HG03558 (cell line): ENCODE data around the gene INPP4B.
A peak's percentile ranks its signal among the peaks of the same experiment; 100 is the strongest.

Experiments used
- ATAC-seq: cut with Tn5 transposase; IDR thresholded peaks from one replicate; pipeline ENCODE4 v1.9.1; 2021; ENCODE audit warnings: moderate number of reproducible peaks; ENCODE audit not compliant: unreplicated experiment; ENCODE audit errors: extremely low read depth

INPP4B gene

DNA sequence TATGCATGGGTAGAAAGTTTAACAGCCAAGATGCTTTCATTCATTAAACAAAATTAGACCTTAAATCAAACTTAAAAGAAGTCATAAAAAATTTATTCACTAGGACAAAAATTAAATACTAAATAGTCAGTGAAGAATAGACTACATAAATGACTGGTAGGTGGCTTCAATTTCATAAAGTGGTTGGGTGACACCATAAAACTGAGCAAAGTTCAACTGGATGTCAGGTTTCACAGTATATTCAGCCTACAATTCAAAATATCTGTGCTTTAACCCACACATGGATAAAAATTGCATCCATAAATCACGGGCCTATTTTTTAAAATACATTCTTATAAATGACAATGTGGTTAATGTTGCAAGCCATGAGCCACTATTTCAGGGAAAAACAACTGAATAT lies 627.4 kb downstream of the INPP4B start:
- no peak for ATAC-seq

DNA sequence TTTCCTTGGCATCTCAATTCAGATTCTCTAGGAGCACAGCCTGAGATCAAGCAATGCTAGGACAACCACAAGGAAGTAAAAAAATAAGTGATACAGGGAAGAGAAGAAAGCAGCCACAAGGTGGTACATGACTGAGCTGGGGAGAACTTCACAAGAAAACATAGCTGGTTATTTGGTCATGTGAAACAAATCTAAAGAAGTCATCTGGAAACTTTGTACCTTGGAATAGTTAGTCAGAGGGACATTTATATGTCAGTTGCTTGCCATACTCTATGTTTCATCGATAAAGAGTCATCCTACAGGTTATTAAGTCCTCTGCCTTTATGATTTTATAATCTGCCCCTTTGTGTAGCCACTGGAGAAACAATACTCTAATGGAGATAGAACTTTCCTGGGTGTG lies 634.7 kb downstream of the INPP4B start:
- no peak for ATAC-seq

DNA sequence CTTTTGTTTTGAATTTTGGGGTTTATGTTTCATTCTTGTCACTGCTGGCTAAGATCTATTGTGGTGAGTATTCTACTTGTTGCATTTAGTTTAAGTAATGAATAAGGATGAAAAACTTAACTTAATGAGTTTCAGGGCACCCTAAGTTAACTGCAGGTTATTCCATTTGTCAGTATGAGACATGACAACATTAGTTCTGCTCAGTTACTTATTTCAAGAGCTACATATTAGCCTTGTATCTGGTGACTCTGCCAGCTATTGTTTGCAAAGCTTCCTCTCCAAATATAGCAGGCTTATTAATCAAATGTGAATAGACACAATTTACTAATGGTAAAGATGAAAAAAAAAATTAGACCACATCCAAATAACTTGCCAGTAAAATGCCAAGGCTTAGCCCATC lies 642.6 kb downstream of the INPP4B start:
- no peak for ATAC-seq

DNA sequence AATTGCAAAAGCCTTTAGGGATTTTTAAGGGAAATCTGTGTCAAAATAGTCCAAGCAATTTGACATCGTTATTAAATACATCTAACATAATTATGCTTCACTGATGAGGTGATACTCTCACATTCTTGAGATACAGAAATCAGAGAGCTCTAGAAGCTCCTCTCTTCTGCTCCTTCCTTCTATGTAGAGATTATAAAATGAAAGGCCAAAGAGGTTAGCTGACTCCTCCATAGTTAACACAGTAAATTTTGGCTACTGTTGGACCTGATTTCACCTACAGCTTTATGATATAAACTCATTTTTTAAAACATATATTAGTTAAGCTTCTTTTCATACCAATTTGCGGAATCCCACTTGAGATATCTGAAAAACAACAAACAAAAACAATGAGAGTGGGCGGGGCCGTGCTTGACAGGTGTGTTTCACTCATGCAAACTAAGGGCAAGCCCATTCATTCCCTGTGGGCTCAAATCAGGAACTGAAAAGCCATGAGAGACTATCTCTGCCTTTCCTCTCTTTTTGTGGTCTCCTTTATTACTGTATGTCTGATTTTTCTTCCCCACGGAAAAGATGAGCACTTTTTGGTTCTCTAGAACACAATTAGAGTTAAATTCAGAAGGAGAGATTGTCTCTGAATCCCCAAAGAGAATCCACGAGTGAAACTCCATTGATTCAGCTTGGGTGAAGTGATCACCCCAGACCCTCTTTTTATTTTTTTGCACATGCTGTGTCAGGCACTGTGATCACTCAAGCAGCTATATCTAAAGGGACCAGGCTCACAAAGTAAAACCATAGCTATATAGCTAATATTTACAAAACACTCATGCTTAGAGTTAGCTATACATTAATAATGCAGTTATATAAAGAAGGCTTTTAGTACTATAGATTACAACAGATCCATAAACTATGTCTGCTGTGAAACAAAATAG lies 643.4 kb downstream of the INPP4B start:
- peak; percentile 49 for ATAC-seq

DNA sequence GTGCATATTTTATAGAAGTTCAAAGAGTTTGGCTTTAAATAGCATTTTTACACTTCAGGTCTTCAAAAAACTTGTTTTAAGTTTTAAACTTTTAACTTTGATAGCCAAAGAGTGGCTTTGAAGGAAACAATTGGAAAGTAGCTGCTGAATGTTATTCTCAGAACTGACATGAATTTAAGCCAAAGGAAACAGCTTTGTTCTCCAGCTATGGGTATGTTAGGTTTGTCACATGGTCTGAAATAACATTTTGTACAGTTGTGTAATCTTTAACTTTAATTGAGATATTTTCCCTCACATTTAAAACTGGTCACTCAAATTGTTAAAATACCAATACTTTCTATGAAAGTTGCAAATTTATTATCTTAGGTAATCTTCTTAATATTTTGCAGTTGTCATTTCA lies 645.1 kb downstream of the INPP4B start:
- ATAC-seq: no peak

DNA sequence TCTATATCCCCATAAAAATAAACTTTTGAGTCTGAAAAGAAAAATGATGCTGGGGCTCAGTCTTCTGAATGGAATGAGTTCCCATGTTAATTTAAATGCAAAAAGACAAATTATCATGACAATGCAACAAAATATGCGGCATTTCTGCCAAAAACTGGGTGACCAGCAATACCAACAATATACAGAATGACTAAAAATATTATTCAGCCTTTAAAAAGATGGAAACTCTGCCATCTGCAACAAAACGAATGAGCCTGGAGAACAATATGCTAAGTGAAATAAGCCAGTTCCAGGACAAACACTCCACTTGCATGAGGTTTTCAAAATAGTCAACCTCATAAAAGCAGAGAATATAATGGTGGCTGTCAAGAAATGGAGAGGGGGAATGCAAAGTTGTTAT lies 651.2 kb downstream of the INPP4B start:
- no peak for ATAC-seq

DNA sequence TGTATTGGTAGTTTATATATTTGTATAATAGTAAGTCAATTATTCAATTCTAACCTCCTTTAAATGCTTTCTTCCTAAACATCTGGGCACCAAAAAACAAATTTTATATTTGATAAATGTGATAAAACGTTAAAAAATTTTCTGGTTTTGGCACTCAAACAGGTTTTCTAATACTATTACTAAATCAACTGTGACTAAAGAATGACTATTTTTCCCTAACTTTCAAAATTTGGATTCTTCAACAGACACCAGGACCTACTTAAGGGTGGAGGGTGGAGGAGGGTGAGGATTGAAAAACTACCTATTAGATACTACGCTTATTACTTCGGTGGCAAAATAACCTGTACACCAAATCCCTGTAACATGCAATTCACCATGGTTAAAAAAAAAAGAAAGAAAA lies 654.2 kb downstream of the INPP4B start:
- no peak for ATAC-seq

DNA sequence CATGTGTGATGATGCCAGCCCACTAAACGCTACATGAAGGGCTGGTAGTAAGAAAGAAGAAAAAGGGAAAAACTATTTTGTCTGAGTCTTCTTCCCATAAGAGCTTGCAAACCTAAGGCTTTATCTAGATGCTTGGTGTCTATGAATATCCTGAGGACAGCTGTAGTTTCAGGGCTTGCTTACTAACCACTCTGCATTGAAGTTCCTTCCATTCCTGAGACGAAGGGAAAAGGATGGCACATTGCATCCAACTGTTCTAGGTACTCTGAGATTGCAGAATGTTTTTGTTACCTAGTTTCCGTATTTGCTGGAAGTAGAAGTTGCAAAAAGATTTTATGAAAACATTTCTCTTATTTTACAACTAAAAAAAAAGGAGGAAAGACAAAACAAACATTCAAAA lies 665.1 kb downstream of the INPP4B start:
- no peak for ATAC-seq

DNA sequence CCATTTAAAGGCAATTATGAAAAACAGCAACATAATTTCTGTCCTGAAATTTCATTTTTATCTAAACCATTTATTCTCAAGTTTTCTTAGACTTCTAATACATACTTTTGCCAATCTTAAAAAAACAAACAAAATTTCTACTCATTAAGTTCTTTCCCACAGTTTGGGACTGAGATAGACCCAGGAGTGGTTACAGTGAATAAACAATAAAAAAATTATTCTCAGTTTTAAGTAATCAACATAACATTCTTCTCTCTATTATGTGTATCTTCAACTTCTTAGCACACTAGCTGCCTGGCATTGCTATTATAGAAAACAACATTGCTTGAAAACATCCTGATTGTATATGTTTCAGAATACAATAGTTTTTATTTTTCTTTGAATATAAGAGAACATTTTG lies 676.9 kb downstream of the INPP4B start:
- no peak for ATAC-seq

DNA sequence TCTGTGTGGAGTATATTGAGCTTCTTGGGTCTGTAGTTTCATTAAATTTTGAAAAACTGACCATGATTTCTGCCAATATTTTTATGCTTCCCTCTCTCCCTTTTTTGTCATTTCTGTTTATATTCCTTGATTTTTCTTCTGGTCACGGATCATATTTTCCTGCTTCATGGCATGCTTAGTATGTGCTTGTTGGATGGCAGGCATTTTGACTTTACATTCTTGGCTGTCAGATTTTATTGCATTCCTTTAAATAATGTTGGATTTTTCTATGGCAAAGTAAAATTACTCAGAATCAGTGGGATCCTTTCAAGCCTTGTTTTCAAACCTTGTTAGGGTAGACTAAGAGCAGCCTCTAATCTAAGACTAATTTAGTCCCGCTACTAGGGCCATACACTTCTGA lies 677.9 kb downstream of the INPP4B start:
- ATAC-seq: no peak

DNA sequence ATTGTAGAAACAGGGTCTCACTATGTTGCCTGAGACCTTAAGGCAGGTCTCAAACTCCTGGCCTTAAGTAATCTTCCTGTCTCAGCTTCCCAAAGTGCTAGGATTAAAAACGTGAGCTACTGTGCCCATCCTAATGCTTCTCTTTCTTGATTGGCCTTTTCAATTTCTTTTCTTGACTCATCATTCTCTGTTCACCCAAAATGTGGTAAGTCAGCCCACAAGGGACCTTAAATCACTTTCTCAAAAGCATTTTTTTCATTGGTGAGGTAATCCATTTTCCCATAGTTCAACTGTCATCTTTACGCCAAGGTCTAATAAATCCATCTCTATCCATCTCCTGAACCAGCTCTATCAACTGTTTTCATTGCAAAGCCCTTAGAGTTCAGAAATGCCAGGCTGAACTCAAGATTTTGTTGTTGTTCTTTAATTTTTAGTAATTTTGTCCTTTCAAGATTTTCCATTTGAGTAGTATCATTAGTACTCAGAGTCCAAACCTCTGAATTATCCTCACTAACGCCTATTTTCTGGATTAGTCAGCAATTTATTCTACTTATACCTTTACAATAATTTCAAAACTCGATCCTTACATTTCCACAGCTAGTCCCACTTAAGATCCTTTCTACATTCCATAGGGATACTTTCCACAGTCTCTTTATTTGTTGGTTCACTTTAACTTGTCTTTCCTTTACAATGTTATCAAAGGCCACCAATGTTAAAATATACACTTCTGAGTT lies 681.2 kb downstream of the INPP4B start:
- ATAC-seq: no peak

DNA sequence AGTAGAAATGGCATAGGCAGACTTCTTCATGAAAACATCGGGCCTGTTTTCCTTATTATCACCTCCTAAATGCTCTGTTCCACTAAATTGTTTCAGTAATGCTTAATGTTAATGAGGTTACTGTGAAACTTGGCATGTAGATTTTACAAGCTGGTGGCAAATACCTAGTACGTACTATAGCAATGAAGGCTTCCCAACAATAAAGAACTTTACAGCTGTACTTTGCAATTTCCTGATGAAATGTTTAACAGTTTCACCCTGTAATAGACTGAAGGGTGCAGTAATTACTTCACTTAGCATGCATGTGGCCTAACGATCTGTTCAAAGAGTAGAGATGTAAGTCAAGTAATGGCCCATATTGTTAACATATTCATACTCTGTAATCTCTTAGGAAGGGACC lies 685.0 kb downstream of the INPP4B start:
- no peak for ATAC-seq

DNA sequence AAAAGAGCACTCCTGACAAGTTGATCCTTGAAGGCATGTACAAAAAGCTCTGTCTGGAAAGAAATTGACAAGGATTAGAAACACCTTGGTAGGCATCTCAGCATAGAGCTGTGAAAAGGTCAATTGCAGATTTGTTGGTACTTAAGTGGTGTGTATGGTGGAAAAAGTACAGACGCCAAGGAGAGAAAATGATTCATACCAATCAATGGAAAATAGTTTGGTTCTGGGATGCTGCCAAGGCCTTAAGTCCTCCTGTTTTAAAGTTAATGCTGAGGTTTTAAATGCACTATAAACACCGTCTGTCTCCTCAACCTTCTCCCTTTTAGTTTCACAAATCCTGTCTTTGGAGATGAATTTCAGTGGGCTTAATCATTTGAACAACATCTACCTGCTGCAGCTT lies 685.6 kb downstream of the INPP4B start:
- ATAC-seq: no peak

DNA sequence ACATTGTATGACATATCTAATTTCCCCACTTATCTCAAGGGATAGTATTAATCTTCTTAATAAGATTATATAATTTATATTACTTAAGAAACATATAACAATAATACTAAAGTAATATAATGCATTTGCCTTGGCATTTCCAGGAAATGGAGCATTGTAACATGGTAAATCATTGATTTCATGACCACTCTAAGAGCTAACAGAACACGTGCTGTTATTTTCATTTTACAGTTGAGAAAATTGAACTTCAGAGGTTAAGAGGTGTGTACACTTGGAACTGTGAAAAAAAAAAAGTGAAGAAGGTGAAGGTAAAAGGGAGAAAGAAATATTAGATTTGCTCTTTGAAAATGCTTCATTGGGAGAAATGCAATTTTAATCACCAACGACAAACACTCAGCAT lies 687.1 kb downstream of the INPP4B start:
- ATAC-seq: no peak

DNA sequence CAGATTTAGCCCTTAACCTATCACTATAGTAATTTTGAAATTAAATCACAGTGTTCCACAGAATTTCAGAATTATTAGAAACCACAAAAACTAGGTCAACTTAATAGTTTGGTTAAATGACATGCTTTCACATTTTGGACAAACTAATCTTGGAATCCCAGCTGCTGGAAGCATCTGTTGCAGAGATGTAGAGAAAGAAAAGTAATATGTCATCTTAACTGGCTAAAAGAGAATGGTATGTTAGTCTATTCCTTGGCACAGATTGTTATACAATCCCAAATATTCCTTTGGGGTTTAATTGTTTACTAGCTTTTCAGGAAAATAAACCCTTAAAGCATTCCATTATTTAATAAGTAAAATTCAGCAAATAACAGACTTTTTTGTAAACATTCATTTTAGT lies 689.8 kb downstream of the INPP4B start:
- ATAC-seq: no peak

DNA sequence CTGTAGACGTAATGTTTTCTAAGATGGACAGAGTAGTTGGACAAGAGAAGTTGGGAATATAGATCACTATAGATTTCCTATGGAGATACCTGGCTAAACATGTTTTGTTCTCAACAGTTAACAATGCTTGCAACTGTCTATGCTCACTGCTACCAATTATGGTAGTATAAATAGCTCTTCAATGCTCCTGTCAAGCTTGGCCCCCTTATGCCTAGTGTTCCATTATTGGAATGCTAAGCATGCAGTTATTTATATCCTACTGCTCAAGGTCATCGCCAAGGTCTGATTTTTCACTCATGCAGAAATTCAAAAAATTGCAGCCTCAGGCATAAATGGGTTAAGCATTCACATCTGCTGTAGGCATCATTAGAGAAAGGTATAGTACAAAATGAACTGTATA lies 690.8 kb downstream of the INPP4B start:
- ATAC-seq: no peak

DNA sequence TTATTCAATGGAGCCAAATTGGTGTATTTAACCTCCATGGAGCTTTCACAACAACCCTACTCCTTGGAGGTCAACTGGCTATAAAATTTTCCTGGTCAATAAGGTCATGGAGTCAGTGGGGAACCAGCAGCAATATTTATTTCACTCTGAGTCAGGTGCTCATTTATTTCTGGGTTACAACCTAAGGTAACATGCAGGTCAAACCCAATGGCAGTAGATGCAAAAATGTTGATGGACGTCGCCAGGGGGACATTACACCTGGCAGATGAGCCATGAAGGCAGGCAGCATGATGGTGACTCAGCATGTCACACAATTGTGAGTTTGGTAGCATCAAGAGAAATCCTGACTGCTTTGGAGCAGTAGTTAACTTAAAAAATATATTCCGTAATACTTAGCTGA lies 695.6 kb downstream of the INPP4B start:
- ATAC-seq: no peak

DNA sequence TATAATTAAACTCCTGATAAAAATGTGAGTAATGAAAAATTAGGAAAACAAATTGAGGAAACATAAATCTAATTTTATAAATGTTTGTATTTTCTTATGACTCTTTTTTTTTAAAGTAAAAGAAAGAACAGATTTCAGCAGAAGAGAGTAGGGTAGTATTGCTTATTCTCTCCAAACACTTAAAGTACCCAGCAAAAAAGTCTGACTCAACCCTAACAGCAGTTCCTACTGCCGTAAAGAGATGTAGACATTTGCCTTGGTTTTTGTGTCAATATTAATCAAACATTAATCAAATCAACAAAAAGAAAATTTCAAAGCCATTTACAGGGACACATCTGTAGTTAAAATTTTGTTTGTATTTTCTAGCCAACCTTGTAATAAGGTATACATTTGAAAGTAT lies 701.3 kb downstream of the INPP4B start:
- no peak for ATAC-seq

DNA sequence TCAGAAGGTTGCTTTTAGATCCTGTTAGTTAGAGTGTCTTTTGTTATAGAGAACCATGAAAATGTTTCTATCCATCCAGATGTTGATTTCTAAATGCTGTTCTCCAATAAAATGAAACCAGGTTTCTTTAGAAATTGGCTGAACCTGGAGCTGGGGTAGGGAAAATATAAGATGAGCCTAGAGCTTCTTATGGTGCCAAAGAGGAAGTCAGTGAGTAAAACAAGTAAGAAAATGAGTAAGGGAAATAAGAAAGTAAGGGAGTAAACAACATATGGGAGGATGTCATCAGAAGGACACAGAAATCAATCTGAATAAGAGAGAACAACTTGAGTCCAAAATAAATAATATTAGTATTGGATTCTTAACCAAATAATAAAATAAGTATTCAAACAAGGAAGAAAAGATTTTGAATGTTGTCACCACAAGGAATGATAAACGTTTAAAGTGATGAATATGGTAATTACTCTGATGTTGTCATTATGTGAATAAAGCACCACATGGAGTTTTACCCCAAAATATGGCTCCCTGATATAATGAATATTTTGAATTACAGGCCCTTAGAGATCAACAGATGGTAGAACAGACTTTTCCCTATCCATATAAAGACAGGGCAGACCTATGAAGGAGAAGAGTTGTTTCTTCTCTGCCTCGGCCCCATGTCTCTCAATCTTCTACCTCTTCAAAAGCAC lies 703.6 kb downstream of the INPP4B start:
- no peak for ATAC-seq

DNA sequence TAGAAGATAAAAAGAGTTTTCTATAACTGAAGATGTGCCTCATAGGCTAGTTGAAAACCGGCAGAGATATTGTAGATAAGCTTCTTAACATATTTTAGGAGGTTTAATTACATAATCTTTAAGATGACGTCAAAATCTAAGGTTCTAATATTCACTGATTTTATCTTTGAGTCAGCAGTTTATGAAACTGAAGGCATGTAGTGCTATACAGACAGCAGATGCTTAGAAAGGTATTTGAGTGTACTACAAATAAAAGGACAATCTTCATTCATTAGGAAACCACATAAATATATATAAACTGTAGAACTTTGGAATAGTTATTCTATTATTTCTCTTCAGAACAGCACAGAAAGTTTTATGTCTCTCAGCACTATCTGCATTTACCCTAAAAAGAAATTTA lies 704.9 kb downstream of the INPP4B start:
- ATAC-seq: no peak

DNA sequence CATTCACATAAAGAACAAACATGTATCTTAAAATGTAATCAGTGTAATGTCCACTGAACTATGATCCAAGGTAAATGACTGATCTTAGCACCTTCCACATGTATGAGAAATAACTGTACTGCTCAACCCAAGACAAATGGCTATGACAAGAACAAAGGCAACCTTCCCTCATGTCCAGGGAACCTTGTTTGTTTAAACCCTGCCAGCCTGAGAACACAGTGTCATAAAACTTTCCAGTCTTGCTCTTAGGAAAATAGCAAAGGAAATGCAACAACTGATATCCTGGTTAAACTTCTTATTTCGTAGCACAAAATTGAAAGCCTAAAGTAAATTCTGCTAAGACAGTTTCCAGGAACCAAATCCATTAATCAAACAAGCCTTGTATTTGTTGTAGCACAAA lies 715.4 kb downstream of the INPP4B start:
- no peak for ATAC-seq
